K562 (cell line): ENCODE results near the gene DUS3L. TPM values are rescaled to one million over a fixed set of nuclear protein-coding genes. Genes with fewer than 3 reads are reported as not detected.

Source experiments
- BRCA1 ChIP-seq, 2 experiments: fragments of 450-650 bp in 1 of 2; sonication (generic) in 1 of 2; formaldehyde crosslinking in 1 of 2; IDR thresholded peaks; 2 replicates each; pipeline versions ENCODE4 v1.5.0 to v1.6.1; 2017 to 2020; ENCODE audit warnings: mild to moderate bottlenecking in 1 of 2, missing genetic modification reagents in 1 of 2
- CBFA2T3 ChIP-seq: fragments of 450-650 bp; IDR thresholded peaks from 2 replicates; pipeline ENCODE4 v1.6.1; 2017
- KAT7 ChIP-seq: sonication (generic); formaldehyde crosslinking; IDR thresholded peaks from 2 replicates; pipeline ENCODE4 v1.8.0; 2022; ENCODE audit warnings: missing genetic modification reagents, mild to moderate bottlenecking, borderline replicate concordance
- MED1 ChIP-seq: sonication (generic); formaldehyde crosslinking; IDR thresholded peaks from 2 replicates; pipeline ENCODE4 v1.8.1; 2023; ENCODE audit warnings: missing genetic modification reagents, borderline replicate concordance
- MTA3 ChIP-seq: fragments of 450-650 bp; formaldehyde crosslinking; IDR thresholded peaks from 2 replicates; pipeline ENCODE4 v1.6.1; 2017; ENCODE audit warnings: mild to moderate bottlenecking, borderline replicate concordance
- RBM25 ChIP-seq: fragments of 200-400 bp; formaldehyde crosslinking; IDR thresholded peaks from 2 replicates; pipeline ENCODE4 v1.6.1; 2018; ENCODE audit warnings: low read length, low read depth, moderate library complexity; ENCODE audit not compliant: severe bottlenecking
- RFX7 ChIP-seq: fragments of 250-450 bp; sonication (Bioruptor Pico); IDR thresholded peaks from 2 replicates; pipeline ENCODE4 v1.5.1; 2021; ENCODE audit warnings: mild to moderate bottlenecking
- SIRT6 ChIP-seq: IDR thresholded peaks from one replicate; pipeline ENCODE4 v1.6.1; 2012; ENCODE audit warnings: low read depth, mild to moderate bottlenecking, control low read depth, inconsistent platforms, low read length, moderate library complexity
- TAF9B ChIP-seq: fragments of 450-650 bp; IDR thresholded peaks from 2 replicates; pipeline ENCODE4 v1.6.1; 2018; ENCODE audit warnings: mild to moderate bottlenecking; ENCODE audit not compliant: partially characterized antibody
- ZKSCAN3 ChIP-seq: fragments of 250-450 bp; sonication (Bioruptor Pico); IDR thresholded peaks from 2 replicates; pipeline ENCODE4 v1.4.0; 2020
- ZNF146 ChIP-seq: IDR thresholded peaks from one replicate; pipeline ENCODE4 v1.6.1; 2018; ENCODE audit warnings: missing compliant biosample characterization; ENCODE audit not compliant: unreplicated experiment
- ZNF436 ChIP-seq: fragments of 250-450, 450-650 bp; sonication (Bioruptor Pico); formaldehyde crosslinking; IDR thresholded peaks from 2 replicates; pipeline ENCODE4 v1.7.0; 2020; ENCODE audit warnings: mild to moderate bottlenecking
- ZNF75A ChIP-seq: fragments of 450-650 bp; formaldehyde crosslinking; IDR thresholded peaks from 2 replicates; pipeline ENCODE4 v1.4.0; 2020; ENCODE audit warnings: mild to moderate bottlenecking
- ZNF76 ChIP-seq: fragments of 250-450 bp; sonication (Bioruptor Pico); IDR thresholded peaks from 2 replicates; pipeline ENCODE4 v1.4.0; 2020; ENCODE audit warnings: mild to moderate bottlenecking, moderate library complexity, borderline replicate concordance
- ZNF764 ChIP-seq: fragments of 250-450 bp; sonication (Bioruptor Pico); IDR thresholded peaks from 2 replicates; pipeline ENCODE4 v1.4.0; 2020; ENCODE audit warnings: low read depth, mild to moderate bottlenecking, moderate library complexity
- polyA plus RNA-seq, 8 experiments: library from polyadenylated mRNA; depleted of rRNA in 4 of 8; stranded (reverse) in 5 of 8; unstranded in 3 of 8; fragments of >200 nt; fragmentation: Nextera tagmentation in 2 of 8; fragmentation: Illumina TruSeq in 1 of 8; extraction: Ambion mirVana in 2 of 8; extraction: Trizol in 1 of 8; gene quantifications; 2 replicates each; pipeline versions ENCODE4 v1.2.1 to v1.2.3, GENCODE V29; 2011 to 2014; ENCODE audit warnings: inconsistent platforms in 1 of 8, missing spikeins in 1 of 8
- total RNA-seq, 7 experiments: library from RNA; depleted of rRNA in 6 of 7; stranded (reverse); fragments of >200 nt in 6 of 7; fragmentation: Illumina TruSeq in 2 of 7; extraction: Trizol in 2 of 7; gene quantifications; 2 replicates each; pipeline versions ENCODE4 v1.2.1 to v1.2.3, GENCODE V29; 2011 to 2021; ENCODE audit warnings: low replicate concordance in 1 of 7
- TF ChIP-seq, protein P1 (sequence below), 3 experiments: fragments of 200-800 bp in 1 of 3; fragments of 250-450 bp in 1 of 3; fragments of 450-650 bp in 1 of 3; sonication (Bioruptor Pico) in 1 of 3; sonication (Bioruptor generic) in 1 of 3; formaldehyde crosslinking in 1 of 3; IDR thresholded peaks; 2 replicates each; pipeline versions ENCODE4 v1.6.1 to v1.8.0; 2016 to 2022; ENCODE audit warnings: mild to moderate bottlenecking in 2 of 3, missing genetic modification characterization in 2 of 3, missing compliant biosample characterization in 1 of 3, moderate library complexity in 1 of 3
- TF ChIP-seq, protein P2 (sequence below): fragments of 250-450 bp; sonication (Bioruptor Pico); IDR thresholded peaks from 2 replicates; pipeline ENCODE4 v1.5.0; 2022; ENCODE audit warnings: mild to moderate bottlenecking

DUS3L gene
- total and polyA plus RNA-seq, 9 of the 15 experiments (the other 6 are each of a cell fraction or from before 2014, with no cell fraction given): 1.7 to 102 (median 77.5) TPM

DNA sequence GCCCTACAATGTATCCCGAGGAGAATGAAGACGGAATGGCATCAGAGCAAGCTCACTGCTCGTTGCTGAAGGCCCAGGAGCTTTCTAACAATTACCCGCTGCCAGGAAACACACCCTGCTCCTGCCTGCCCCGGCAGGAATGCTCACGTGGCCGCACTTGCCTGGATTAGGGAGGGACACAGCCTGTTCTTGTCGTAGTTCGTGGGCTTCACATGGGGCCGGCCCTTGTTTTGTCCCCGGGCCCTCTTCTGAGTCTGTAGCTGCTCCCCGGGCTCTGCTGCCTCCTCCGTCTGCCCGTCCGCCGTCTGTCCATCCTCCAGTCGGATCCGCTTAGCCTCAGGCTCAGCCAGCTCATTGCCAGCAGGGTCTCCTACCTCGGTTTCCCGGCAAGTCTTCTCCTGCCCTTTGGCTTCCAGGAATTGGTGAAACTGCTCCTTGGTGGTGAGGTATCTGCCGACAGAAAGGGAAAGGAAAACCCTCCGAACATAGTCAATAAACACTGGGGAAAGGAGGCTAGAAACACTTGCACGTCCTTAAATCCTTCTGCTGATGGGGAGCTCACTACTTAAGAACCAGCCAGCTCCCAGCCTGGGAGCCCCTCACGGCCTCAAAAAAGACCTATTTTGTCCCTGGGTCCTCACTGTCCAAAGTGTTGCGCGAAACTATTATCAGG, 941 bp downstream of the DUS3L start (continued):
- TF ChIP-seq, protein P1, sequence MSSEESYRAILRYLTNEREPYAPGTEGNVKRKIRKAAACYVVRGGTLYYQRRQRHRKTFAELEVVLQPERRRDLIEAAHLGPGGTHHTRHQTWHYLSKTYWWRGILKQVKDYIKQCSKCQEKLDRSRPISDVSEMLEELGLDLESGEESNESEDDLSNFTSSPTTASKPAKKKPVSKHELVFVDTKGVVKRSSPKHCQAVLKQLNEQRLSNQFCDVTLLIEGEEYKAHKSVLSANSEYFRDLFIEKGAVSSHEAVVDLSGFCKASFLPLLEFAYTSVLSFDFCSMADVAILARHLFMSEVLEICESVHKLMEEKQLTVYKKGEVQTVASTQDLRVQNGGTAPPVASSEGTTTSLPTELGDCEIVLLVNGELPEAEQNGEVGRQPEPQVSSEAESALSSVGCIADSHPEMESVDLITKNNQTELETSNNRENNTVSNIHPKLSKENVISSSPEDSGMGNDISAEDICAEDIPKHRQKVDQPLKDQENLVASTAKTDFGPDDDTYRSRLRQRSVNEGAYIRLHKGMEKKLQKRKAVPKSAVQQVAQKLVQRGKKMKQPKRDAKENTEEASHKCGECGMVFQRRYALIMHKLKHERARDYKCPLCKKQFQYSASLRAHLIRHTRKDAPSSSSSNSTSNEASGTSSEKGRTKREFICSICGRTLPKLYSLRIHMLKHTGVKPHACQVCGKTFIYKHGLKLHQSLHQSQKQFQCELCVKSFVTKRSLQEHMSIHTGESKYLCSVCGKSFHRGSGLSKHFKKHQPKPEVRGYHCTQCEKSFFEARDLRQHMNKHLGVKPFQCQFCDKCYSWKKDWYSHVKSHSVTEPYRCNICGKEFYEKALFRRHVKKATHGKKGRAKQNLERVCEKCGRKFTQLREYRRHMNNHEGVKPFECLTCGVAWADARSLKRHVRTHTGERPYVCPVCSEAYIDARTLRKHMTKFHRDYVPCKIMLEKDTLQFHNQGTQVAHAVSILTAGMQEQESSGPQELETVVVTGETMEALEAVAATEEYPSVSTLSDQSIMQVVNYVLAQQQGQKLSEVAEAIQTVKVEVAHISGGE (CRISPR knock-in tag; IDR thresholded peaks at IDR 0.05): no peak
- no peak for TF ChIP-seq MTA3
- no peak for TF ChIP-seq SIRT6
- TF ChIP-seq TAF9B: no peak
- TF ChIP-seq KAT7 (CRISPR knock-in tag): no peak; the same call in 1 of the 2 replicates
- TF ChIP-seq ZNF75A (CRISPR knock-in tag): no peak
- TF ChIP-seq MED1 (CRISPR knock-in tag): no peak
- TF ChIP-seq BRCA1 (IDR thresholded peaks at IDR 0.05): no peak
- 0 out of 2 replicates have a peak, but pooled peaks have one; percentile 81 for TF ChIP-seq BRCA1 (CRISPR knock-in tag; IDR thresholded peaks at IDR 0.05)
- TF ChIP-seq ZNF146: no peak
- TF ChIP-seq, protein P2, sequence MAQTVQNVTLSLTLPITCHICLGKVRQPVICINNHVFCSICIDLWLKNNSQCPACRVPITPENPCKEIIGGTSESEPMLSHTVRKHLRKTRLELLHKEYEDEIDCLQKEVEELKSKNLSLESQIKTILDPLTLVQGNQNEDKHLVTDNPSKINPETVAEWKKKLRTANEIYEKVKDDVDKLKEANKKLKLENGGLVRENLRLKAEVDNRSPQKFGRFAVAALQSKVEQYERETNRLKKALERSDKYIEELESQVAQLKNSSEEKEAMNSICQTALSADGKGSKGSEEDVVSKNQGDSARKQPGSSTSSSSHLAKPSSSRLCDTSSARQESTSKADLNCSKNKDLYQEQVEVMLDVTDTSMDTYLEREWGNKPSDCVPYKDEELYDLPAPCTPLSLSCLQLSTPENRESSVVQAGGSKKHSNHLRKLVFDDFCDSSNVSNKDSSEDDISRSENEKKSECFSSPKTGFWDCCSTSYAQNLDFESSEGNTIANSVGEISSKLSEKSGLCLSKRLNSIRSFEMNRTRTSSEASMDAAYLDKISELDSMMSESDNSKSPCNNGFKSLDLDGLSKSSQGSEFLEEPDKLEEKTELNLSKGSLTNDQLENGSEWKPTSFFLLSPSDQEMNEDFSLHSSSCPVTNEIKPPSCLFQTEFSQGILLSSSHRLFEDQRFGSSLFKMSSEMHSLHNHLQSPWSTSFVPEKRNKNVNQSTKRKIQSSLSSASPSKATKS (CRISPR knock-in tag): no peak
- TF ChIP-seq ZNF764 (CRISPR knock-in tag): no peak
- no peak for TF ChIP-seq ZNF76 (CRISPR knock-in tag)
- no peak for TF ChIP-seq CBFA2T3
- no peak for TF ChIP-seq RFX7 (CRISPR knock-in tag)
- no peak for TF ChIP-seq ZKSCAN3 (CRISPR knock-in tag)
- peak; percentile 55 for TF ChIP-seq RBM25
- no peak for TF ChIP-seq ZNF436 (CRISPR knock-in tag)
